NOMO-1 treated with dmso at 0.1 percent for 144 hours (cell line): ENCODE measurements around the gene RALY.

Experiments used
- DNase-seq: peaks from one replicate; lab custom pipeline; 2025; ENCODE audit not compliant: unreplicated experiment; lab: John Stamatoyannopoulos, UW

Gene RALY

DNA sequence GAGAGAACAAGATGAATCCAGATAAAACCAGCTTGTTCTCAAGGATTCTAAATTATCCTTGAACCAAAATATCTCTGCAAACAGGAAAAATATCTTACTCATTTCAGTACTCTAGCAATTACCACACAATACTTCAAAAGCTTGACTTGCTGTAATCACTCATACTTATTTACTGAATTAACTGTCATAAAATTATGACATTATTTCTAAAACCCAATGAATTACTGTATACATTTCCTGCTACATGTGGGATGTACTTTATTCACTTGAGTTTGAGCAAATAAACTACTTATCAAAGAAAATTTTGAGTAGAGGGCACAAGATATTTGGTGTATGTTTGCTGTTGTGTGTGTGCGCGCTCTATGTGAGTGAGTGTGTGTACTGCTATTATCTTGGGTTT lies 108.6 kb downstream of the RALY start:
- DNase-seq: no peak

DNA sequence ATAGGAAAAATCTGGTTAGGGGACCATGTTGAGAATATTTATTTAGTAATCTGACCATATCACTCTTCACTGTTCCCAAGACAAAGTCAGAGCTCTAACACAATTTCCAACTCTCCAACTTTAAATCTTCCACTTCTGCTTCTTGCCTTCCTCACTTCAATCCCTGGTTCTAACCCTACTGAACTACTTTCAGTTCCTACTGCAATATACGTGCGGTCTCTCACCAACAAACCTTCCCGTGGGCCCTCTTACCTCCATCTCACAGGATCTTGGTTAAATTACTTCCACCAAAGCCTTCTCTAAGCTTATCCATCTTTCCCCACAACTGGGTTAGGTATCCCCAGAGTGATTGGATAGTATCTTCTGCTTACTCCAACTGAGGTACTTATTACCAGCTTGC lies 110.3 kb downstream of the RALY start:
- DNase-seq: no peak

DNA sequence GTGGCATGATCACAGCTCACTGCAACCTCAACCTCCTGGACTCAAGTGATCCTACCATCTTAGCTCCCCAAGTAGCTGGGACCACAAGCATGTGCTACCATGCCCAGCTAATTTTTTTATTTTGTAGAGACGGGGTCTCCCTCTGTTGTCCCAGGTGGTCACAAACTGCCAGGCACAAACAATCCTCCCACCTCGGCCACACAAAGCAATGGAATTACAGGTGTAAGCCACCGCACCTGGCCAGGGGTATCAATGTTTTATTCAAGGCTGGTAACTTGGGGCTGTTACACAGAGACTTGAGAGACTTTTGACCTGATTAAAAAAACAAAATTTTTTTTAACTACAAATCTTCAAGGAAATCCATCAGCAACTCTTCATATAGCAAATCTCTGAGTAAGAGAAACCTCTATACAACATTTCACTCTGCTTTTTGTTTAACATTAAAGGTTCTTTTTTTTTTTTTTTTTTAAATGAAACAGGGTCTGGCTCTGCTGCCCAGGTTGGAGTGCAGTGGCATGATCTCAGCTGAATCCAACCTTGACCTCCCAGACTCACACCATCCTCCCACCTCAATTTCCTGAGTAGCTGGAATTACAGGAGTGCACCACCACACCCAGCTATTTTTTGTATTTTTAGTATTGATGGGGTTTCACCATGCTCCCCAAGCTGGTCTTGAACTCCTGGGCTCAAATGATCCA lies 112.4 kb downstream of the RALY start:
- DNase-seq: no peak

DNA sequence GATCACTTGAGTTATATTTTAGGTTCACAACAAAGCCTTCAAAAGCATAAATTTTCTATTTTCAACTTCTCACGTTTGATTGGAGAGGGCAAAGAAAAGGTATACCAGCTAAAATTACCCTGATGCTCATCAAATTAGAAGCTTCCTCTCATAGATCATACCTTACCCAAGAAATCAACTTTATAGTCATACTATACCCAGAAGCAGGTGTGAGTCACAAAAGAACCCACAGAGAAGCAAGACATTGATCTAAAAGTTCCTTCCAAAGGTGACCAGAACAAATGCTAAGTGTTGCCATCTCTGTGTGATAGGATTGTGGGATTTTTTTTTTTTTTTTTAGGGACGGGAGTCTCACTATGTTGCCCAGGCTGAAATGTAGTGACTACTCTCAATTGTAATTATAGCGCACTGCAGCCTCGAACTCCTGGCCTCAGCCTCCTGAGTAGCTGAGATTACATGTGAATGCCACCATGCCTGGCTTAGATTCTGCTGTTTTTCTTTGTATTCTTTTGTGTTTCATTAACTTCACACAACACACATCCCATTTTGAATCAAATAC lies 115.0 kb downstream of the RALY start:
- DNase-seq: no peak

DNA sequence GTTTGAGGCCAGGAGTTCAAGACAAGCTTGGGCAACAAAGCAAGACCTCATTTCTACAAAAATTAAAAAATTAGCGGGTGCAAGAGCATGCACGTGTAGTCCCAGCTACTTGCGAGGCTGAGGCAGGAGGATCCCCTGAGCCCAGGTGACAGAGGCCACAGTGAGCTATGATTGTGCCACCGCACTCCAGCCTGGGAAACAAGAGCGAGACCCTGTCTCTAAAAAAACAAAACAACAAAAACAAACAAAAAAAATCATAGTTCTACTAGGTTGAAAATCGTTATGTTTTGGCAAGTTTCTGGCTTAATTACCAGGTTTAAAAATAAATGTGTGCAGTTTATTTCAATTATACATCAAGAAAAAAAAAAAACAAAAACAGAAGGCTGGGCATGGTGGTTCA lies 115.7 kb downstream of the RALY start:
- DNase-seq: no peak

- DNase-seq: no peak
Measured at GRCh38 chr20:34110025-34110744, 116.5 kb downstream of the RALY start.

DNA sequence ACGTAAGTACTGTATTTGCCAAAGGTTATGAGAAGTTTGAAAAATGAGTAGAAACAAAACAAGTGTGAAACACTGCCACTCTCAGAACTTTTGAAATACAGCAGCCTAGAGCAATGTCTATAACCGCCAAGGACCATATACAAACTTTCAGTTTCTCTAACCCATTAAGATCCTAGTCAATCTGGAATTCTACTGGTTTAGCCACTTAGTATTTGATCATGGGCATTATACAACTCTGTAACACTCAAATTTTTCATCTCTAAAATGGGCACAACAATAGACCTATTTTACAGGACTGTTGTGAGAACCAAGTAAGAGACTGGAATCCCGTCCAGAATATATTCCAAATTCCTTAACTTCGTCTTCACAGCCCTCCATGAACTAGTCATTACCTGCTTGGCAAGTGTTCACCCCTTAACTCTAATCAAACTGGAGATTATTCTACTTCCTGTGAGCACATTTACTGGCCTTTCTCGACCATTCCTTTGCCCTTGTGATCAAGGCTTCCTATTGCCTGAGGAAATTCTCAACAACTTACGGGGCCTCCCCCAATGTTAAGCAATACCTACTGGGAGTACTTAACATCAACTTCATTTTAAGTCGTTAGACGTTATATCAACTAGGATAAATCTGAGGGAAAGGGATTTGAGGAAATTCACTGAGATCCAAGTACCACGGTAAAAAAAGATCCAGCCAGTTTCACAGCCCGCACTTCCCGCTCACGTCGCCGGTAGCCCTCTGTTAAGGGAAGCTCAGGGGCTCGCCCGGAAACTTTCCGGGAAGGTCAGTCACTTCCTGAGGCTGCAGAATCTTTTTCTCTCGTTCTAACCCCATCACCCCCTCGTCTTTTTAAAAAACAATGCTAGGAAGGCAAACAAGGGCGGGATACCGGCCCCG lies 117.3 kb downstream of the RALY start:
- peak; percentile 28 for DNase-seq

DNA sequence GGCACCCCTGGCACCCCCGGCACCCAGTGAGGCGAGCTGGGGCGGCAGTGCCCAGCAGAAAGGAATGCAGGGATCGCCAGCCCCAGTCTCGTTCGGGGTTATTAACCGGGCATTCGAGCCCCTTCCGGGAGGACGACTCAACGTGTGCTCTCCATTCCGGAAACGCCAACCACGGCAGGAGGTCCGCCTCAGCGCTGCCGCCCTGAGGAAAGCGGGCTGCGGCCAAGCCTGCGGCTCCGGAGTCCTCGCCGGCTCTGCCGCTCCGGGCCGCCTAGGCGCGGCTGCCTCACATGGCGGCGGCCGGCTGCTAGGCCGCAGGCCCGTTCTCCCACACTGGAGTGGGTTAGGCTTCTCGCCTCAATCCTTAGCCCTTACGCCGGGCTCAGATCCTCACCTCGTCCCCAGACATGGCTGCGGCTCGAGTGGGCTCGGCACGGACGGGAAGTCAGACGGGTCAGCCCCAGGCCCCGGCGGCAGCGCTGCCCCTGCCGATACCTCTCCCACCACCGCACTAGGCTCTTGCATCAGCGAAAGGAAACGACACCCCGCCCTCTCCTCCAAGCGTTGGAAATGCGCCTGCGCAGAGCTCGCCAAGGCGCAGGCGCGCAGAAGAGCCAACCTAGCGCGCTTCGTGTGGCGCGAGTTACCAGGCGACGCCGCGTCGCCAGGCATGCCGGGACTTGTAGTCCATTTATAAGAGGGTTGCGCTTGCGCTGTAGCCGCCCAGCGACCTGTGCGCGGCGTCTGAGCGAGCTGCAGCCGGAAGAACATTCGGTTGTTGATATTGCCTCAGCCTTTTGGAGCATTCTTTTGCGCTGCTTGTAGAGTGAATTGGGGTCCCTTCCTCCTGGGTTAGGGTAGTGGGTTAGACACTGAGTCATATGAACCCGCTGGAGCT lies 118.2 kb downstream of the RALY start, which contains the start of gene EIF2S2:
TSS of gene EIF2S2 (minus strand) at position 542 of the 898 bp plus-strand sequence. CDS start at position 409, 133 bp downstream.
- peak; percentile 95 for DNase-seq

DNA sequence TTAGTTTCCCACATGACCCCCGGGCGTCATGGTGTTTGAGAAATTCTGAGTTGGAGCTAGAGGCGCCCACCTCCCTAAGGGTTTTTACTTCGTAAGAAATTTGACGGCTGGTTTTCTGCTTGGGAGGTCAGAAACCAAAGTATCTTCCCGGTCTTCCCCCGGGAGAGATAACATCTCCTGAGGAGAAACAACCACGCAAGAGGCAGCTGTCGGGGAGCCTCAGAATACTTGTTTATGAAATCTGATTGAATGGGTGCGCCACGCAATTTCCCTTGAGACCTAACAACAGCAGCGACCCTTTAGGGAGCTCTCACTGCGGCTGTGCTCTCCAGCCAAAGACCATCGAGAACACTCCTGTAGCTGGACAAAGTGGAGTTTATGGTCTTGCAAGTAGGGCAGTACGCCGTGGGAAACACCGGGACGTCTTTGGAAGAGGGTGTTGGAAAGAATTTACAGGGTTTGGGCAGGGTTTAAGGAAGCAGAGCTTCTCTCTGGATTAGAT lies 118.9 kb downstream of the RALY start:
- DNase-seq: no peak

DNA sequence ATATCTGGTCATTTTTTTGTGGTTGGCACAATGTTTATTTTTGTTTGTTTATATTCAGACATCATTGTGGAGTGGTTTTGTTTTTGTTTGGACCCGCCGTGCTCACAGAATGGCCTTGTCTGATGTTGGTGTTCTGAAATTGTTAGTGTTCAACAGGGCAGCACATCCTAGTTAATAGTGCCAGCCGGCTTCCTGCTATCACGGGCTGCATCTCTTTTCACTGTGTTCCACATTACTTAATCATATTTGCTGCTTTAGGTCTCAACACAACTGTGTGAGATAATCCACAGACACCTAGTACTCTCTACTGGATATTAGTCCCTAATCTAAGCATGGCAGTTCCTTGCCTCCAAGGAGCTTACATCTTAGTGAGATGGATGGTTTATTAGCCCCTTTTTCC lies 121.1 kb downstream of the RALY start:
- DNase-seq: no peak

- DNase-seq: no peak
Measured at GRCh38 chr20:34115232-34115631, 121.5 kb downstream of the RALY start.

GRCh38 chr20:34120213-34120612 lies 126.5 kb downstream of the RALY start:
- no peak for DNase-seq

DNA sequence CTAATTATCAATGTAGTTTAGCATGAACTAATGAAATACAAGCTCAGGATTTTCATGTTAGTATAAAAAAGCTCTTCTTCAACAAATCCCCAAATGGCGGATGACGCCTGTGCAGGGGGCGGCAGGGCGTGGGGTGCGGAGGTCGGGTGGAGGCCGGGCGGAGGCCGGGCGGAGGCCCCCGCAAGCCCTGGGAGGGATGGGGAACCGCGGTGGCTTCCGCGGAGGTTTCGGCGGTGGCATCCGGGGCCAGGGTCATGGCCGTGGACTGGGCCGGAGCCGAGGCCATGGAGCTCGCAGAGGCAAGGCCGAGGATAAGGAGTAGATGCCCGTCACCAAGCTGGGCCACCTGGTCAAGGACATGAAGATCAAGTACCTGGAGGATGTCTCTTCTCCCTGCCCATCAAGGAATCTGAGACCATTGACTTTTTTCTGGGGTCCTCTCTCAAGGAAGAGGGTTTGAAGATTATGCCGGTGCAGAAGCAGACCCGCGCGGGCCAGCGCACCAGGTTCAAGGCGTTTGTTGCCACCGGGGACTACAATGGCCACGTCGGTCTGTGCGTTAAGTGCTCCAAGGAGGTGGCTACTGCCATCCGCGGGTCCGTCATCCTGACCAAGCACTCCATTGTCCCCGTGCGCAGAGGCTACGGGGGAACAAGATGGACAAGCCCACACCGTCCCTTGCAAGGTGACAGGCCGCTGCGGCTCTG lies 128.7 kb downstream of the RALY start:
- no peak for DNase-seq

DNA sequence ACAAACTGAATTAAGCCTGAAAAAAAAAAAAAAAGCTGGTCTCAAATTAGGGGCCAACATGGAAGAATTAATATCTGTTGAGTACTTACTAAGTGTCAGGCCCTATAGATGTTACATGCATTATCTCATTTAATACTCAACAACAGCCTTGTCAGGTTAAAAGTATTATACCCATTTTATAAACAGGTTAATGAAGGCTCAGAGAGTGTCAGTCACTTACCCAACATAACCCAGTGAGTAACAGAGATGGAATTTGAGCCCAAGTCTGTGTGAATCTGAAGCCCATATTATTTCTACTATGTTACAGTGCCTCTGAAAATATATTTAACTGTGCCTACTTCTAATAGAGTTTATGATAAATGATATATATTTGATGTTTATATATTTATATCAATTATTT lies 129.6 kb downstream of the RALY start:
- no peak for DNase-seq

DNA sequence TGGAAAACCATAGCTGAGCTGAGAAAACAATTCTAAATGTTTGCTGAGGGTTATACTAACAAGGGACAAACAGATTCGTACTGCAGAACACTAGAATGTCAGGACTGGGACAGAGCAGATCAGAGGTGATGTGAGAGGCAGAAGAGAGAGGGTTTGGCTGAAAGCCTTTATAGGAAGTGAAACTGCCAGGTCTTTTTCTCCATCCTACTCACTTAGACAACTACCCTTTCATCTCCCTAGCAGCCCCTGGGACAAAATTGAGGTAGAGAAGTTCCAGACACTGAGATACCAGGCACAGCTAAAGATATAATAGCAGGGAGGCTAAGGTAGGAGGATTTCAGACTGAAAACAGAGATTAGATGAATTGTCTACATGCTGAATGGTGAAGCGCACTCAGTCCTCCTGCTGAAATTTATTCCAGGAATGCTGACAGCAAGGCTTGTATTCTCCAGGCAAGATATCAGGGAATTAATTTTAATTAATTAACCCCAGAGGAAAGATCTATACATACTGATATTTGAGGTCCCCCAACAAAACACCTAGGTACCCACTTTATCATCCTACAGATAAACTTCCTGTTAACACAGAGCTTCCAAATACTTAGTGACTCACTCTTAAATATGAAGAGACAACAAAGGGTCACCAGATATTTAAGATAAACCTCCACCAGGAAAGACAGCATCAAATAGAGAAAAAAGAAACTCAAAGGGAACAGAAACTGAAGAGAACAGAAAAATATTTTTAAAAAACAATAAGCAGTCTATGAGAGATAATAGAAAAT lies 130.9 kb downstream of the RALY start:
- DNase-seq: peak; percentile 23

DNA sequence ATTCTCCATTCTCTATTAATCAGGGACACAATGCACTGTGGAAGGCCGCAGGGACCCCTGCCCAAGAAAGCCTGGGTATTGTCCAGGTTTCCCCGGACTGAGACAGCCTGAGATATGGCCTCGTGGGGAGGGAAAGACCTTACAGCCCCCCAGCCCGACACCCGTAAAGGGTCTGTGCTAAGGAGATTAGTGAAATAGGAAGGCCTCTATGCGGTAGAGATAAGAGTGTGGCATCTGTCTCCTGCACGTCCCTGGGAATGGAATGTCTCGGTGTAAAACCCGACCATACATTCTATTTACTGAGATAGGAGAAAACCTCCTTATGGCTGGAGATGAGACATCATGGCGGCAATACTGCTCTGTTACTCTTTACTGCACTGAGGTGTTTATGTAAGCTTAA lies 134.1 kb downstream of the RALY start:
- no peak for DNase-seq

GRCh38 chr20:34129518-34130162 lies 135.9 kb downstream of the RALY start:
- DNase-seq: peak; percentile 36

DNA sequence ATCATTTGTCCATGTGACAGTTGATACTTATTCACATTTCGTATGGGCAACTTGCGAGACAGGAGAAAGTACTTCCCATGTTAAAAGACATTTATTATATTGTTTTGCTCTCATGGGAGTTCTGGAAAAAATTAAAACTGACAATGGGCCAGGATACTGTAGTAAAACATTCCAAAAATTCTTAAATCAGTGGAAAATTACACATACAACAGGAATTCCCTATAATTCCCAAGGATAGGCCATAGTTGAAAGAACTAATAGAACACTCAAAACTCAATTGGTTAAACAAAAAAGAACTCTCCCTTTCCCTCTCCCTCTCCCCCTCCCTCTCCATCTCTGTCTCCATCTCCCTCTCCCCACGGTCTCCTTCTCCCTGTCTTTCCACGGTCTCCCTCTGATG lies 137.8 kb downstream of the RALY start:
- DNase-seq: no peak
